Small intestine (tissue), 7 donors: ENCODE data around the gene GRIN3A. TPM values are rescaled to one million over a fixed set of nuclear protein-coding genes. Genes with fewer than 3 reads are reported as not detected.

Source experiments
- DNase-seq, 2 donors: peaks; one replicate each; pipeline versions ENCODE4 v3.0.0 to v3.0.0-alpha.2; 2013
- FAIRE-seq: peaks from 2 replicates; lab custom pipeline; 2012; peaks lifted over from hg19 to GRCh38; lab: Jason Lieb, UNC
- H3K27ac ChIP-seq, 3 donors: one replicate each; pipeline ENCODE4 v1.5.1; 2013; ENCODE audit warnings: low read length in 2 of 3, mild to moderate bottlenecking in 2 of 3, control low read depth in 1 of 3, inconsistent platforms in 1 of 3, low read depth in 1 of 3, moderate library complexity in 1 of 3
- H3K27me3 ChIP-seq, 3 donors: one replicate each; pipeline ENCODE4 v1.6.1; 2013; ENCODE audit warnings: low read length in 3 of 3, inconsistent platforms in 1 of 3; ENCODE audit not compliant: control insufficient read depth in 3 of 3, insufficient read depth in 3 of 3
- H3K36me3 ChIP-seq, 3 donors: one replicate each; pipeline ENCODE4 v1.6.1; 2013; ENCODE audit warnings: low read length in 3 of 3, inconsistent platforms in 1 of 3, low read depth in 1 of 3, mild to moderate bottlenecking in 1 of 3, moderate library complexity in 1 of 3; ENCODE audit not compliant: control insufficient read depth in 3 of 3, insufficient read depth in 2 of 3
- H3K4me1 ChIP-seq, 3 donors: one replicate each; pipeline ENCODE4 v1.6.1; 2013; ENCODE audit warnings: low read length in 2 of 3, inconsistent platforms in 1 of 3, low read depth in 1 of 3, mild to moderate bottlenecking in 1 of 3, moderate library complexity in 1 of 3; ENCODE audit not compliant: control insufficient read depth in 3 of 3, insufficient read depth in 2 of 3
- H3K4me3 ChIP-seq, 3 donors: one replicate each; pipeline ENCODE4 v1.5.1; 2013; ENCODE audit warnings: low read length in 3 of 3, control low read depth in 1 of 3, inconsistent platforms in 1 of 3, low read depth in 1 of 3, mild to moderate bottlenecking in 1 of 3, moderate library complexity in 1 of 3
- H3K9me3 ChIP-seq, 2 donors: one replicate each; pipeline ENCODE4 v1.6.1; 2013; ENCODE audit warnings: low read depth in 1 of 2, low read length in 1 of 2; ENCODE audit not compliant: control insufficient read depth in 2 of 2, insufficient read depth in 1 of 2
- WGBS, 3 donors: extraction: QIAGEN DNeasy Blood & Tissue Kit; methylation state at CpG; one replicate each; pipeline ENCODE4 v1.1.7; 2013; 5-methylcytosine and 5-hydroxymethylcytosine counted together
- polyA plus RNA-seq, 4 donors: library from polyadenylated mRNA; stranded (reverse) in 3 of 4; unstranded in 1 of 4; fragments of 200-250 nt in 3 of 4; fragments of 120-200 nt in 1 of 4; gene quantifications; one replicate each; pipeline versions ENCODE4 v1.2.1 to v1.2.3, GENCODE V29; 2013
- donor health status: healthy with polysubstance abuse.
- donor health status: control.
- donor health status: control.
- donor health status: Bipolar disorder and iron deficiency.
- donor health status: healthy.

Gene GRIN3A
- polyA plus RNA-seq, 4 donors, result 0.15 to 0.36 TPM; not detected in 2

- 17 to 19% (median 18%) methylated on average over 6 of the region's 6 CpGs for WGBS, 3 donors
- Histone ChIP-seq H3K9me3 (no peaks in the 10 kb centered on the region), H3K27ac (no peak overlapping the region), H3K36me3 (no peaks in the 10 kb centered on the region), H3K4me3 (no peak overlapping the region), H3K4me1 (peaks cover 0 to 4% (median 3%) of the 10 kb centered on the region in 3 donors), H3K27me3 (no peaks in the 10 kb centered on the region)
- DNase-seq (peak; percentile 79 to 81), FAIRE-seq (peak; percentile 83)
Measured at GRCh38 chr9:101530076-101530711, 208.3 kb downstream of the GRIN3A start.

- no peak for DNase-seq
- no peak overlapping the region for H3K27ac ChIP-seq
Measured at GRCh38 chr9:101528015-101528414, 210.4 kb downstream of the GRIN3A start.

GRCh38 chr9:101527066-101527465 is 211.4 kb downstream of the GRIN3A start:
- no peak overlapping the region for H3K4me3 ChIP-seq
- H3K9me3 ChIP-seq, result no peaks in the 10 kb centered on the region
- DNase-seq, result no peak
- H3K27me3 ChIP-seq, result peaks cover 0 to 5% (median 0%) of the 10 kb centered on the region in 3 donors
- no peaks in the 10 kb centered on the region for H3K36me3 ChIP-seq
- no peak overlapping the region for H3K27ac ChIP-seq
- WGBS, 3 donors, result 70 to 79% (median 75%) methylated on average over 6 of the region's 6 CpGs
- FAIRE-seq, result no peak
- H3K4me1 ChIP-seq, result no peaks in the 10 kb centered on the region

More at GRCh38 chr9:101528015-101528414, 210.4 kb downstream of the GRIN3A start:
- H3K4me1 ChIP-seq, result no peaks in the 10 kb centered on the region
- FAIRE-seq, result no peak
- H3K36me3 ChIP-seq, result no peaks in the 10 kb centered on the region
- H3K4me3 ChIP-seq, result no peak overlapping the region
- peaks cover 0 to 5% (median 0%) of the 10 kb centered on the region in 3 donors for H3K27me3 ChIP-seq
- no peaks in the 10 kb centered on the region for H3K9me3 ChIP-seq

- Histone ChIP-seq H3K4me3 (no peak overlapping the region), H3K27me3 (peaks cover 0 to 5% (median 0%) of the 10 kb centered on the region in 3 donors), H3K9me3 (no peaks in the 10 kb centered on the region), H3K36me3 (no peaks in the 10 kb centered on the region), H3K27ac (no peak overlapping the region), H3K4me1 (no peaks in the 10 kb centered on the region)
- no peak for DNase-seq
- WGBS, 3 donors, result 81 to 93% (median 86%) methylated on average over 6 of the region's 6 CpGs
- no peak for FAIRE-seq
Measured at GRCh38 chr9:101524371-101524770, 214.1 kb downstream of the GRIN3A start.

Other genes starting within 250 kb of the GRIN3A start
- 10 to 100 TPM in 2 of 4 donors, 1 to 10 TPM in 2; 6.8 to 36.5 (median 13.6) TPM for gene RNF20, start 204.8 kb downstream of the GRIN3A start, polyA plus RNA-seq
- not detected for gene PPP3R2, start 143.7 kb downstream of the GRIN3A start, polyA plus RNA-seq